ENCODE results near the gene SERINC5. TPM values are rescaled to one million over a fixed set of nuclear protein-coding genes. Genes with fewer than 3 reads are reported as not detected.

SERINC5 gene
- 8.3 and 12.9 TPM in 2 replicates for total RNA-seq (ENCODE audit: low replicate concordance)

DNA sequence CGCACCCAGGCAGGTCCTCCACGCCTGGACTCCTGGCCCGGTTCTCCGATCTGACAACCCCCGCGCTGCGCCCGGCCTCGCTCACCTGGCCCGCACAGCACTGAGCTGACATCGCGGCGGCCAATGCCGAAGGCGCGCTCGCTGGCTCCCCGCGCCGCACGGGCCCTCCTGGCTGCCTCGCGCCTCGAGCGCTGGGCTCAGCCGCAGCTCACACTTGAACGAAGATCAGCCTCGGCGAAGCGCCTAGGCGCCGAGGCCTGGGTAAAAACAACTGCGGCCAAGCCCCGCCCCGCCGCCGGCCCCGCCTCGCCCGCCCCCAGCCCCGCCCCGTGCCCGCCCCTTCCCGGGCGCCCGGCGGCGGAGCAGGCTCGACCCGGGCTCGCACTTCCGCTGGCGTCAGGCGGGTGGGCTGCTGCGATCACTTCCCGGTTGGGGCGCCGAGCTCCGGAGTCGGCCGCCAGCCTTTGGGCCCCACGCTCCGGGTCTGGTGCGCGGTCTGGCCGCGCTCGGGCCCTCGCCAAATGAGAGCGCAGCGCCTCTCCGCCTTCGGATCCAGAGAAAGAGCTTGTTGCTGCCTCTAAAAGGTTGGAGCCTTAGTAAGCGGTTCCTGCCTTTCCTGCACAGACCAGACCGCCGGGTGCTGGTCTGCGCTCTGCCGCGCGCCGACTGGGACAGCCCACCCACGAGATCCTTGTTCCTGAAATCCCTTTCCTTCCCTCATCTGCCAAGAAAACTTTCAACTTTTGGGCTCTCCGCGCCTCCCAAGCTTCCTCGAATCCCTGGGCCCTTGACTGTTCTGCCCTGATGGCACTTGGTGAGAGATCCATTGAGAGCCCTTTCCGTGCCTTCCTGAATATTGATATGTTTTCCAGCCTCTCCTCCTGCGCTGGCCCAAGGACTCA, at the start of gene SERINC5:
TSS of gene SERINC5 (minus strand) at position 238 of the 902 bp plus-strand sequence. CDS start at position 112, 126 bp downstream.

Other genes with a start within 250 kb of the SERINC5 start
- gene THBS4, start 220.7 kb downstream of the SERINC5 start, total RNA-seq (ENCODE audit: low replicate concordance) = 0.53 and 11.2 TPM in 2 replicates
- not detected in 2 replicates for gene SPZ1, start 64.0 kb upstream of the SERINC5 start, total RNA-seq (ENCODE audit: low replicate concordance)
- gene ZFYVE16, start 152.0 kb upstream of the SERINC5 start, total RNA-seq (ENCODE audit: low replicate concordance) = 11.9 and 16.5 TPM in 2 replicates
- gene FAM151B, start 232.1 kb upstream of the SERINC5 start, total RNA-seq (ENCODE audit: low replicate concordance) = 4.2 and 8.2 TPM in 2 replicates

Data from smooth muscle cell of the coronary artery (primary cell).